Measurements from ENCODE around the gene FAM171A2. TPM values are rescaled to one million over a fixed set of nuclear protein-coding genes. Genes with fewer than 3 reads are reported as not detected.

The FAM171A2 gene
- total and polyA plus RNA-seq, 2 donors (not counting 1 experiment from before 2014, with no cell fraction given), result 1.7 to 5.0 TPM

- Histone ChIP-seq H3K4me1 (ENCODE audit: control insufficient read depth, extremely low read depth, insufficient read depth, low read length) (no peaks in the 10 kb centered on the region), H4K20me1 (ENCODE audit: control insufficient read depth, extremely low read depth, insufficient read depth, low read length) (no peaks in the 10 kb centered on the region), H3K4me2 (ENCODE audit: extremely low read depth, insufficient read depth, low read length) (no peak overlapping the region), H3K27ac (ENCODE audit: insufficient read depth, low read length) (no peak overlapping the region), H3K27me3 (ENCODE audit: control insufficient read depth, insufficient read depth, low read length) (no peaks in the 10 kb centered on the region), H3K79me2 (ENCODE audit: control insufficient read depth, insufficient read depth, low read length) (no peaks in the 10 kb centered on the region), H2AFZ (ENCODE audit: low read length) (no peak overlapping the region), H3K36me3 (ENCODE audit: control insufficient read depth, insufficient read depth, low read length) (no peaks in the 10 kb centered on the region), H3K9ac (ENCODE audit: insufficient read depth, low read length) (no peak overlapping the region), H3K9me3 (ENCODE audit: control insufficient read depth, insufficient read depth, low read depth, low read length) (no peaks in the 10 kb centered on the region), H3K4me3 (replicated peaks in 1 of 4; ENCODE audit: control extremely low read depth in 1 of 4, insufficient read depth in 1 of 4, low read depth in 3 of 4, low read length in 4 of 4) (no peak overlapping the region)
- DNase-seq (ENCODE audit: low read depth in 2 of 2), result no peak
- TF ChIP-seq CTCF (conservative IDR thresholded peaks at IDR 0.05 in 1 of 2, IDR thresholded peaks at IDR 0.05 in 1 of 2; ENCODE audit: low read depth in 1 of 2, low read length in 2 of 2) (no peak), EZH2 (IDR thresholded peaks at IDR 0.05; ENCODE audit: low read length, missing control alignments) (no peak)
Measured at GRCh38 chr17:44334727-44335126, 28.9 kb downstream of the FAM171A2 start.

GRCh38 chr17:44334315-44334714, 29.3 kb downstream of the FAM171A2 start:
- H3K79me2 ChIP-seq (ENCODE audit: control insufficient read depth, insufficient read depth, low read length), result no peaks in the 10 kb centered on the region
- no peak for TF ChIP-seq EZH2 (IDR thresholded peaks at IDR 0.05; ENCODE audit: low read length, missing control alignments)
- no peak for TF ChIP-seq CTCF (conservative IDR thresholded peaks at IDR 0.05 in 1 of 2, IDR thresholded peaks at IDR 0.05 in 1 of 2; ENCODE audit: low read depth in 1 of 2, low read length in 2 of 2)
- no peaks in the 10 kb centered on the region for H3K36me3 ChIP-seq (ENCODE audit: control insufficient read depth, insufficient read depth, low read length)
- no peak overlapping the region for H2AFZ ChIP-seq (ENCODE audit: low read length)
- no peaks in the 10 kb centered on the region for H4K20me1 ChIP-seq (ENCODE audit: control insufficient read depth, extremely low read depth, insufficient read depth, low read length)
- H3K9ac ChIP-seq (ENCODE audit: insufficient read depth, low read length), result no peak overlapping the region
- no peaks in the 10 kb centered on the region for H3K9me3 ChIP-seq (ENCODE audit: control insufficient read depth, insufficient read depth, low read depth, low read length)
- H3K27me3 ChIP-seq (ENCODE audit: control insufficient read depth, insufficient read depth, low read length), result no peaks in the 10 kb centered on the region
- DNase-seq (ENCODE audit: low read depth in 2 of 2), result no peak
- no peak overlapping the region for H3K27ac ChIP-seq (ENCODE audit: insufficient read depth, low read length)
- H3K4me2 ChIP-seq (ENCODE audit: extremely low read depth, insufficient read depth, low read length), result no peak overlapping the region
- H3K4me1 ChIP-seq (ENCODE audit: control insufficient read depth, extremely low read depth, insufficient read depth, low read length), result no peaks in the 10 kb centered on the region
- no peak overlapping the region for H3K4me3 ChIP-seq (replicated peaks in 1 of 4; ENCODE audit: control extremely low read depth in 1 of 4, insufficient read depth in 1 of 4, low read depth in 3 of 4, low read length in 4 of 4)

- Histone ChIP-seq H3K9me3 (ENCODE audit: control insufficient read depth, insufficient read depth, low read depth, low read length) (no peaks in the 10 kb centered on the region), H3K36me3 (ENCODE audit: control insufficient read depth, insufficient read depth, low read length) (no peaks in the 10 kb centered on the region), H3K4me3 (replicated peaks in 1 of 4; ENCODE audit: control extremely low read depth in 1 of 4, insufficient read depth in 1 of 4, low read depth in 3 of 4, low read length in 4 of 4) (no peak overlapping the region), H3K27ac (ENCODE audit: insufficient read depth, low read length) (no peak overlapping the region), H3K9ac (ENCODE audit: insufficient read depth, low read length) (no peak overlapping the region), H4K20me1 (ENCODE audit: control insufficient read depth, extremely low read depth, insufficient read depth, low read length) (no peaks in the 10 kb centered on the region), H3K4me2 (ENCODE audit: extremely low read depth, insufficient read depth, low read length) (no peak overlapping the region), H3K27me3 (ENCODE audit: control insufficient read depth, insufficient read depth, low read length) (no peaks in the 10 kb centered on the region), H2AFZ (ENCODE audit: low read length) (no peak overlapping the region), H3K4me1 (ENCODE audit: control insufficient read depth, extremely low read depth, insufficient read depth, low read length) (no peaks in the 10 kb centered on the region), H3K79me2 (ENCODE audit: control insufficient read depth, insufficient read depth, low read length) (no peaks in the 10 kb centered on the region)
- TF ChIP-seq CTCF (conservative IDR thresholded peaks at IDR 0.05 in 1 of 2, IDR thresholded peaks at IDR 0.05 in 1 of 2; ENCODE audit: low read depth in 1 of 2, low read length in 2 of 2), result no peak
- no peak for TF ChIP-seq EZH2 (IDR thresholded peaks at IDR 0.05; ENCODE audit: low read length, missing control alignments)
- DNase-seq (ENCODE audit: low read depth in 2 of 2), result no peak
Measured at GRCh38 chr17:44333371-44333770, 30.3 kb downstream of the FAM171A2 start.

Measured in fibroblast of lung (primary cell).